ENCODE measurements around the gene CNIH3. TPM values are rescaled to one million over a fixed set of nuclear protein-coding genes. Genes with fewer than 3 reads are reported as not detected.

The CNIH3 gene
- total RNA-seq, 1 donor from 2014 or later: not detected

DNA sequence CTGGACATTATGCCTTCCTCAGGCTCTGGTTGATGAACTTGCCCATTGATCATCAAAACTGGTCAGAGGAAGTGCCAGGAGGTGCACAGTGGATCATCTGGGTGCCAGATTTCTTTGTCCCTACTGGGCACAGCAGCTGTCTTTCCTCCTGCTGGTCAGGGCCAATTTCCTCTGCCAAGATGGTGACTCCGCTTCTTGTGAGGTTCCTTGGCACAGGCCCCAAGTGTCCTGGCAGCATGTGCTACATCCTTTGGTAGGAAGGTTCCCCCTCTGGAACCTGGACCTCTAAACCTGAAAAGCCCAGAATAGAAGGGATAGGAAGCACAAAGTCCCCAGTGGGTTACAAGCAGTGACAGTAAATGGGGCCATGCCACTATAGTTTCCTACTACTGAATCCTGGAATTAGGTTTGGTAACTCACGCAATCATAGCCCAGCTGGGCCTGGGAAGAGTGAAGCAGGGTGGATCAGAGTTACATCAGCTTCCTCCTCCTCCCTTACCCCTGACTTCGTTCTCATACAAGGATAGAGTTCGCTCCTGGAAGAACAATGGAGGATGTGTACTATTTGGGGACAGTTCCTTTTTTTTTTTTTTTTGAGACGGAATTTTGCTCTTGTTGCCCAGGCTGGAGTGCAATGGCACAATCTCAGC, 147.1 kb downstream of the CNIH3 start:
- Histone ChIP-seq H3K27me3 (no peaks in the 10 kb centered on the region), H3K9me3 (peaks cover 0 to 10% of the 10 kb centered on the region in 2 donors), H3K4me1 (no peaks in the 10 kb centered on the region), H3K4me3 (no peak overlapping the region), H3K27ac (no peak overlapping the region), H3K36me3 (no peaks in the 10 kb centered on the region)
- no peak for DNase-seq (ENCODE audit: low spot score in 2 of 2)
- TF ChIP-seq, protein P1, sequence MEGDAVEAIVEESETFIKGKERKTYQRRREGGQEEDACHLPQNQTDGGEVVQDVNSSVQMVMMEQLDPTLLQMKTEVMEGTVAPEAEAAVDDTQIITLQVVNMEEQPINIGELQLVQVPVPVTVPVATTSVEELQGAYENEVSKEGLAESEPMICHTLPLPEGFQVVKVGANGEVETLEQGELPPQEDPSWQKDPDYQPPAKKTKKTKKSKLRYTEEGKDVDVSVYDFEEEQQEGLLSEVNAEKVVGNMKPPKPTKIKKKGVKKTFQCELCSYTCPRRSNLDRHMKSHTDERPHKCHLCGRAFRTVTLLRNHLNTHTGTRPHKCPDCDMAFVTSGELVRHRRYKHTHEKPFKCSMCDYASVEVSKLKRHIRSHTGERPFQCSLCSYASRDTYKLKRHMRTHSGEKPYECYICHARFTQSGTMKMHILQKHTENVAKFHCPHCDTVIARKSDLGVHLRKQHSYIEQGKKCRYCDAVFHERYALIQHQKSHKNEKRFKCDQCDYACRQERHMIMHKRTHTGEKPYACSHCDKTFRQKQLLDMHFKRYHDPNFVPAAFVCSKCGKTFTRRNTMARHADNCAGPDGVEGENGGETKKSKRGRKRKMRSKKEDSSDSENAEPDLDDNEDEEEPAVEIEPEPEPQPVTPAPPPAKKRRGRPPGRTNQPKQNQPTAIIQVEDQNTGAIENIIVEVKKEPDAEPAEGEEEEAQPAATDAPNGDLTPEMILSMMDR (IDR thresholded peaks at IDR 0.05): no peak
- intact Hi-C loops (cut with DNase I): no loop called here

DNA sequence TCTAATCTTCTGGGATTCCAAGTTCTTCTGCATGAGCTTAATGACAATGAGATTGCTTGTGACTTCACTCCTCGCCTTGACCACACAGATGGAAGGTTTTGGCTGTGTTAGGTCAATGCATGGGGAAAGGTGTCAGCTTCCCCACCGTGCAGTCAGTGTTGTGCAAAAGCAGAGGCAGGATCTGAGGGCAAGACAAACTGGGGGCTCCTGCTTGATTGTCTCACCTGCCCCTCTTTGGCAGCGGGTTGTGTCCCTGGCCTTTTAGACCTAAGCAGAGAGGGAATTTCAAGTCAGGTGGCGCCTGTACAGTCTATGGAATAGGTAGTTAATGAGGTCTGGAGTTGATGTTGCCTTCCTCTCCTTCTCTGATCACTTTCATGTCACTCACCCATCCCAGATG, 150.1 kb downstream of the CNIH3 start:
- no peaks in the 10 kb centered on the region for H3K4me1 ChIP-seq
- H3K27ac ChIP-seq: no peak overlapping the region
- no peaks in the 10 kb centered on the region for H3K36me3 ChIP-seq
- TF ChIP-seq, protein P1 (IDR thresholded peaks at IDR 0.05): no peak
- H3K27me3 ChIP-seq: no peaks in the 10 kb centered on the region
- intact Hi-C loops (cut with DNase I): no loop called here
- H3K4me3 ChIP-seq: no peak overlapping the region
- DNase-seq (ENCODE audit: low spot score in 2 of 2): no peak
- no peaks in the 10 kb centered on the region for H3K9me3 ChIP-seq

DNA sequence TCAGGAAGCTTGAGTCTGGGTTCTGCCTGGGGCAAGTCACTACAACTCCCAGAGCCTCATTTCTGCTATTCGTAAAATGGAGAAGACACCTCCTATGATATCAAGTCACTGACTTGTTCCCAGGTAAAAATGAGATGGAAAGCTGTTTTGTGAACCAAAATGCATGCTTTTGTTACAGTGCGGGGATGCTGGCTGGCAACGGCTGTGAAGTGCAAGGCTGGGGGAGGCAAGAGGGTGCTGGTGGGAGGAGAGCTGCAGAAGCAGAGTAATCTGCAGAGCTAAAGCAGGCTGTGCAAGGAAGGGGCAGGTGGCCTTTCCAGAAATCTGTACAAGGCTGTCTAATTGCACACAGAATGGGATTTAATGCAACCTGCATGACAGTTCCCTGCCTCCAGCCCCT, 150.9 kb downstream of the CNIH3 start:
- Histone ChIP-seq H3K9me3 (no peaks in the 10 kb centered on the region), H3K4me3 (no peak overlapping the region), H3K36me3 (no peaks in the 10 kb centered on the region), H3K27ac (no peak overlapping the region), H3K27me3 (no peaks in the 10 kb centered on the region), H3K4me1 (no peaks in the 10 kb centered on the region)
- intact Hi-C loops (cut with DNase I): no loop called here
- TF ChIP-seq, protein P1 (IDR thresholded peaks at IDR 0.05): no peak
- no peak for DNase-seq (ENCODE audit: low spot score in 2 of 2)

- no peak overlapping the region for H3K4me3 ChIP-seq
Observed at GRCh38 chr1:224767676-224768075, 151.6 kb downstream of the CNIH3 start.

GRCh38 chr1:224768971-224769370, 152.9 kb downstream of the CNIH3 start:
- Histone ChIP-seq H3K4me1 (no peaks in the 10 kb centered on the region), H3K27me3 (no peaks in the 10 kb centered on the region), H3K36me3 (no peaks in the 10 kb centered on the region), H3K4me3 (no peak overlapping the region), H3K27ac (no peak overlapping the region), H3K9me3 (no peaks in the 10 kb centered on the region)
- intact Hi-C loops (cut with DNase I): no loop called here
- no peak for DNase-seq (ENCODE audit: low spot score in 2 of 2)
- TF ChIP-seq, protein P1 (IDR thresholded peaks at IDR 0.05): no peak

More at GRCh38 chr1:224767676-224768075, 151.6 kb downstream of the CNIH3 start:
- Histone ChIP-seq H3K4me1 (no peaks in the 10 kb centered on the region), H3K27me3 (no peaks in the 10 kb centered on the region), H3K36me3 (no peaks in the 10 kb centered on the region), H3K9me3 (no peaks in the 10 kb centered on the region), H3K27ac (no peak overlapping the region)
- no peak for DNase-seq (ENCODE audit: low spot score in 2 of 2)
- intact Hi-C loops (cut with DNase I): no loop called here
- TF ChIP-seq, protein P1 (IDR thresholded peaks at IDR 0.05): no peak

Measured in ascending aorta (tissue), 2 donors.